K562 (cell line): Measurements from ENCODE around the gene G6PD. TPM values are rescaled to one million over a fixed set of nuclear protein-coding genes. Genes with fewer than 3 reads are reported as not detected.

Experiments
- CBX8 ChIP-seq: fragments of 200-600 bp; sonication (generic); IDR thresholded peaks from 2 replicates; pipeline ENCODE4 v1.6.1; 2012; ENCODE audit warnings: borderline replicate concordance, mixed run types, low read depth, mild to moderate bottlenecking, moderate library complexity, mixed read lengths, low read length, control low read depth, inconsistent platforms; ENCODE audit not compliant: poor library complexity, severe bottlenecking; ENCODE audit errors: extremely low read depth
- E2F4 ChIP-seq: sonication (generic); formaldehyde crosslinking; IDR thresholded peaks from 2 replicates; pipeline ENCODE4 v1.8.0; 2022; ENCODE audit warnings: mild to moderate bottlenecking, low read depth, missing genetic modification reagents
- ETS1 ChIP-seq: conservative IDR thresholded peaks from 2 replicates; pipeline ENCODE4 v1.6.1; 2011; ENCODE audit warnings: low read depth, mild to moderate bottlenecking, low read length; ENCODE audit not compliant: control insufficient read depth
- GTF2A2 ChIP-seq: IDR thresholded peaks from 2 replicates; pipeline ENCODE4 v1.6.1; 2016; ENCODE audit warnings: mild to moderate bottlenecking, missing genetic modification characterization, missing compliant biosample characterization
- HDAC6 ChIP-seq: IDR thresholded peaks from 2 replicates; pipeline ENCODE4 v1.6.1; 2012; ENCODE audit warnings: low read depth, mild to moderate bottlenecking, control low read depth, inconsistent platforms, low read length, moderate library complexity
- HIVEP1 ChIP-seq: fragments of 250-450 bp; sonication (Bioruptor Pico); IDR thresholded peaks from 2 replicates; pipeline ENCODE4 v1.4.0; 2020; ENCODE audit warnings: mild to moderate bottlenecking
- KAT8 ChIP-seq: fragments of 450-650 bp; IDR thresholded peaks from 2 replicates; pipeline ENCODE4 v1.6.1; 2016; ENCODE audit warnings: low read depth, mild to moderate bottlenecking
- MTA3 ChIP-seq: fragments of 450-650 bp; formaldehyde crosslinking; IDR thresholded peaks from 2 replicates; pipeline ENCODE4 v1.6.1; 2017; ENCODE audit warnings: mild to moderate bottlenecking, borderline replicate concordance
- NCOA4 ChIP-seq: fragments of 450-650 bp; IDR thresholded peaks from 2 replicates; pipeline ENCODE4 v1.6.1; 2018; ENCODE audit warnings: mild to moderate bottlenecking; ENCODE audit not compliant: partially characterized antibody
- PRMT5 ChIP-seq: sonication (generic); formaldehyde crosslinking; IDR thresholded peaks from 2 replicates; pipeline ENCODE4 v1.5.0; 2020; ENCODE audit warnings: missing genetic modification reagents
- PURB ChIP-seq: sonication (generic); formaldehyde crosslinking; IDR thresholded peaks from 2 replicates; pipeline ENCODE4 v1.9.0; 2021; ENCODE audit warnings: low read depth, mild to moderate bottlenecking, missing genetic modification reagents
- RBM17 ChIP-seq: fragments of 200-400 bp; formaldehyde crosslinking; IDR thresholded peaks from 2 replicates; pipeline ENCODE4 v1.6.1; 2017; ENCODE audit warnings: low read depth, mild to moderate bottlenecking, low read length, borderline replicate concordance
- RBM22 ChIP-seq: fragments of 200-400 bp; formaldehyde crosslinking; IDR thresholded peaks from 2 replicates; pipeline ENCODE4 v1.6.1; 2018; ENCODE audit warnings: low read length, low read depth; ENCODE audit not compliant: poor library complexity, severe bottlenecking
- SRF ChIP-seq, 2 experiments: fragments of 250-450, 450-650 bp in 1 of 2; sonication (Bioruptor Pico) in 1 of 2; sonication (generic) in 1 of 2; formaldehyde crosslinking; IDR thresholded peaks; 2 replicates each; pipeline versions ENCODE4 v1.5.0 to v1.5.1; 2020 to 2022; ENCODE audit warnings: mild to moderate bottlenecking in 1 of 2, missing genetic modification reagents in 1 of 2
- STAT6 ChIP-seq: sonication (generic); formaldehyde crosslinking; IDR thresholded peaks from 2 replicates; pipeline ENCODE4 v1.8.1; 2023; ENCODE audit warnings: mild to moderate bottlenecking, missing genetic modification reagents
- TAF15 ChIP-seq: fragments of 200-400 bp; formaldehyde crosslinking; IDR thresholded peaks from 2 replicates; pipeline ENCODE4 v1.6.1; 2017; ENCODE audit warnings: mild to moderate bottlenecking, low read depth, low read length, moderate library complexity
- TEAD4 ChIP-seq, 2 experiments: sonication (generic) in 1 of 2; formaldehyde crosslinking in 1 of 2; IDR thresholded peaks; 2 replicates each; pipeline versions ENCODE4 v1.6.1 to v1.8.0; 2012 to 2022; ENCODE audit warnings: borderline replicate concordance in 1 of 2, inconsistent platforms in 1 of 2, low read length in 1 of 2, mild to moderate bottlenecking in 1 of 2, missing genetic modification reagents in 1 of 2
- THAP7 ChIP-seq: fragments of 250-450 bp; sonication (Bioruptor Pico); IDR thresholded peaks from 2 replicates; pipeline ENCODE4 v1.5.0; 2021
- TRIM24 ChIP-seq, 2 experiments: fragments of 450-650 bp; IDR thresholded peaks; 2 replicates each; pipeline ENCODE4 v1.6.1; 2016
- ZBED1 ChIP-seq: IDR thresholded peaks from 2 replicates; pipeline ENCODE4 v1.6.1; 2014
- ZNF282 ChIP-seq: sonication (generic); formaldehyde crosslinking; IDR thresholded peaks from 2 replicates; pipeline ENCODE4 v1.8.1; 2023; ENCODE audit warnings: missing genetic modification reagents
- ZNF316 ChIP-seq: fragments of 450-650 bp; IDR thresholded peaks from 2 replicates; pipeline ENCODE4 v1.6.1; 2016
- ZNF766 ChIP-seq: fragments of 200-800 bp; sonication (Bioruptor generic); conservative IDR thresholded peaks from 2 replicates; pipeline ENCODE4 v1.6.1; 2016; ENCODE audit warnings: missing genetic modification characterization, missing compliant biosample characterization
- ZNF830 ChIP-seq: fragments of 250-450 bp; sonication (Bioruptor Pico); IDR thresholded peaks from 2 replicates; pipeline ENCODE4 v1.5.0; 2021; ENCODE audit warnings: mild to moderate bottlenecking
- polyA plus RNA-seq, 8 experiments: library from polyadenylated mRNA; depleted of rRNA in 4 of 8; stranded (reverse) in 5 of 8; unstranded in 3 of 8; fragments of >200 nt; fragmentation: Nextera tagmentation in 2 of 8; fragmentation: Illumina TruSeq in 1 of 8; extraction: Ambion mirVana in 2 of 8; extraction: Trizol in 1 of 8; gene quantifications; 2 replicates each; pipeline versions ENCODE4 v1.2.1 to v1.2.3, GENCODE V29; 2011 to 2014; ENCODE audit warnings: inconsistent platforms in 1 of 8, missing spikeins in 1 of 8
- total RNA-seq, 7 experiments: library from RNA; depleted of rRNA in 6 of 7; stranded (reverse); fragments of >200 nt in 6 of 7; fragmentation: Illumina TruSeq in 2 of 7; extraction: Trizol in 2 of 7; gene quantifications; 2 replicates each; pipeline versions ENCODE4 v1.2.1 to v1.2.3, GENCODE V29; 2011 to 2021; ENCODE audit warnings: low replicate concordance in 1 of 7

G6PD gene
- total and polyA plus RNA-seq, 9 of the 15 experiments (the other 6 are each of a cell fraction or from before 2014, with no cell fraction given) = 2.9 to 222 (median 66.4) TPM

- TF ChIP-seq ZNF766 = no peak
- TF ChIP-seq ZBED1 = no peak
- no peak for TF ChIP-seq RBM17
- TF ChIP-seq TAF15 = no peak
- no peak for TF ChIP-seq PURB (CRISPR knock-in tag)
- TF ChIP-seq ZNF282 (CRISPR knock-in tag) = no peak
- TF ChIP-seq THAP7 = no peak
- no peak for TF ChIP-seq TEAD4 (IDR thresholded peaks at IDR 0.05; ENCODE audit: low read length)
- TF ChIP-seq TEAD4 (CRISPR knock-in tag; IDR thresholded peaks at IDR 0.05; ENCODE audit: borderline replicate concordance) = no peak
- TF ChIP-seq HDAC6 = no peak
- no peak for TF ChIP-seq ZNF830 (CRISPR knock-in tag)
- no peak for TF ChIP-seq ZNF316
- no peak for TF ChIP-seq STAT6
- TF ChIP-seq MTA3 = no peak
- no peak for TF ChIP-seq TRIM24 (IDR thresholded peaks at IDR 0.05)
- no peak for TF ChIP-seq E2F4 (CRISPR knock-in tag)
- TF ChIP-seq RBM22 = no peak
- no peak for TF ChIP-seq GTF2A2 (tag)
- no peak for TF ChIP-seq CBX8
- no peak for TF ChIP-seq ETS1
- no peak for TF ChIP-seq NCOA4
- TF ChIP-seq HIVEP1 (CRISPR knock-in tag) = no peak
- no peak for TF ChIP-seq KAT8
- no peak for TF ChIP-seq PRMT5
- TF ChIP-seq SRF (CRISPR knock-in tag; IDR thresholded peaks at IDR 0.05) = peak in 1 of 2 experiments; percentile 85; a peak in 1 of 4 replicates
Observed at GRCh38 chrX:154515966-154516655, 30.5 kb downstream of the G6PD start, which contains the start of gene FAM3A (continued).
